ENCODE data around the gene HIPK2. TPM values are rescaled to one million over a fixed set of nuclear protein-coding genes. Genes with fewer than 3 reads are reported as not detected.

HIPK2 gene
- total RNA-seq, 4 donors from 2014 or later = 13.6 to 21.8 (median 18.2) TPM

- WGBS = 85% methylated on average over 5 of the region's 5 CpGs
- Histone ChIP-seq H3K4me1 (no peaks in the 10 kb centered on the region), H3K27me3 (no peaks in the 10 kb centered on the region), H3K27ac (no peak overlapping the region), H3K9me3 (no peaks in the 10 kb centered on the region), H3K4me3 (no peak overlapping the region), H3K36me3 (peaks cover 30% of the 10 kb centered on the region)
- no peak for TF ChIP-seq CTCF (IDR thresholded peaks at IDR 0.05)
- TF ChIP-seq POLR2A (IDR thresholded peaks at IDR 0.05) = no peak
- no peak for TF ChIP-seq EP300 (IDR thresholded peaks at IDR 0.05)
- TF ChIP-seq POLR2AphosphoS5 (IDR thresholded peaks at IDR 0.05) = no peak
- no peak for DNase-seq (ENCODE audit: low spot score in 2 of 2)
Measured at GRCh38 chr7:139603282-139603681, 174.5 kb downstream of the HIPK2 start.

GRCh38 chr7:139602143-139602722, 175.6 kb downstream of the HIPK2 start:
- peaks cover 30% of the 10 kb centered on the region for H3K36me3 ChIP-seq
- DNase-seq (ENCODE audit: low spot score in 2 of 2) = no peak
- 85% methylated on average over 7 of the region's 7 CpGs for WGBS

GRCh38 chr7:139601176-139601575, 176.6 kb downstream of the HIPK2 start:
- peaks cover 39% of the 10 kb centered on the region for H3K36me3 ChIP-seq
- no peak overlapping the region for H3K4me3 ChIP-seq
- no peaks in the 10 kb centered on the region for H3K4me1 ChIP-seq
- H3K9me3 ChIP-seq = no peaks in the 10 kb centered on the region
- no peak for DNase-seq (ENCODE audit: low spot score in 2 of 2)
- H3K27me3 ChIP-seq = no peaks in the 10 kb centered on the region
- 96% methylated on average over 6 of the region's 6 CpGs for WGBS
- H3K27ac ChIP-seq = no peak overlapping the region
- TF ChIP-seq EP300 (IDR thresholded peaks at IDR 0.05) (no peak), CTCF (IDR thresholded peaks at IDR 0.05) (no peak), POLR2AphosphoS5 (IDR thresholded peaks at IDR 0.05) (no peak), POLR2A (IDR thresholded peaks at IDR 0.05) (no peak)

More at GRCh38 chr7:139602143-139602722, 175.6 kb downstream of the HIPK2 start:
- TF ChIP-seq POLR2AphosphoS5 (IDR thresholded peaks at IDR 0.05) (no peak), POLR2A (IDR thresholded peaks at IDR 0.05) (no peak), EP300 (IDR thresholded peaks at IDR 0.05) (no peak), CTCF (IDR thresholded peaks at IDR 0.05) (no peak)
- Histone ChIP-seq H3K4me3 (no peak overlapping the region), H3K4me1 (no peaks in the 10 kb centered on the region), H3K27me3 (no peaks in the 10 kb centered on the region), H3K27ac (no peak overlapping the region), H3K9me3 (no peaks in the 10 kb centered on the region)

- no peak for TF ChIP-seq EP300 (IDR thresholded peaks at IDR 0.05)
- TF ChIP-seq POLR2A (IDR thresholded peaks at IDR 0.05) = no peak
- TF ChIP-seq CTCF (IDR thresholded peaks at IDR 0.05) = no peak
- no peak for TF ChIP-seq POLR2AphosphoS5 (IDR thresholded peaks at IDR 0.05)
- Histone ChIP-seq H3K4me1 (no peaks in the 10 kb centered on the region), H3K27ac (no peak overlapping the region), H3K36me3 (peaks cover 48% of the 10 kb centered on the region), H3K9me3 (no peaks in the 10 kb centered on the region), H3K27me3 (no peaks in the 10 kb centered on the region), H3K4me3 (no peak overlapping the region)
- DNase-seq (ENCODE audit: low spot score in 2 of 2) = no peak
- 92% methylated on average over 8 of the region's 8 CpGs for whole genome bisulfite sequencing
Measured at GRCh38 chr7:139600306-139600705, 177.5 kb downstream of the HIPK2 start.

GRCh38 chr7:139598642-139599041, 179.2 kb downstream of the HIPK2 start:
- TF ChIP-seq POLR2AphosphoS5 (IDR thresholded peaks at IDR 0.05) = no peak
- TF ChIP-seq POLR2A (IDR thresholded peaks at IDR 0.05) = no peak
- TF ChIP-seq EP300 (IDR thresholded peaks at IDR 0.05) = no peak
- TF ChIP-seq CTCF (IDR thresholded peaks at IDR 0.05) = no peak
- DNase-seq (ENCODE audit: low spot score in 2 of 2) = no peak
- 81% methylated on average over 1 of the region's 1 CpG for WGBS
- Histone ChIP-seq H3K36me3 (peaks cover 63% of the 10 kb centered on the region), H3K4me3 (no peak overlapping the region), H3K27ac (no peak overlapping the region), H3K4me1 (no peaks in the 10 kb centered on the region), H3K27me3 (no peaks in the 10 kb centered on the region), H3K9me3 (no peaks in the 10 kb centered on the region)
